Erythroblast (primary cell): ENCODE data around the gene ELOVL6.

Experiments used
- GATA1 ChIP-seq: IDR thresholded peaks from 2 replicates; pipeline ENCODE4 v1.6.1; 2011; ENCODE audit warnings: low read depth, mild to moderate bottlenecking, control low read depth, low read length, moderate library complexity
- POLR2A ChIP-seq: IDR thresholded peaks from 2 replicates; pipeline ENCODE4 v1.6.1; 2011; ENCODE audit warnings: mild to moderate bottlenecking, low read length

DNA sequence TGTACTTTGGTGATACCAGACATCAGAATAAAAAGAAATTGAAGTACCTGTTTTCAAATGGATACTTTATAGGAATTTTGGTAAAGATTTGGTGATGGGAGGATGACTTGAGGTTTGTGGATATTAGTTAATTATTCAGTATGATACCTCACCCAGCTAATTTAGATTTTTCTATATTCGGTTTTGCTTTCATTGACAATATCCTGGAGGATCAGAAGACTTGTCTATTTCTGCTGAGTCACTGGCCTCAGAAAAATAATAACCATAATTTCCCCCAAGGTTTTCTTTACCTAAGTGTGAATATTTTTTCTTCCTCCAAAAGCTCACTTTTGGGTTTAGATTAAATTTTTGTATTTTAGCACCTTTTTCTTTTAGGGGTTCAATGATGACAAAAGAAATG, 185.5 kb downstream of the ELOVL6 start:
- TF ChIP-seq POLR2A: no peak
- TF ChIP-seq GATA1: no peak
